Activated CD4-positive, alpha-beta T cell treated with anti-CD3 and anti-CD28 coated beads, Interleukin-2, amount 10 ng/mL, durations not matched to agents 7 days and 5 days (primary cell): ENCODE measurements around the gene GRIK5. TPM values are rescaled to one million over a fixed set of nuclear protein-coding genes. Genes with fewer than 3 reads are reported as not detected.
"Not testable (repeated sequence)": the region's sequence is repeated elsewhere in the genome, so short reads cannot be mapped to it uniquely, and the experiment has no call there.

ENCODE experiments used
- CTCF ChIA-PET: fragments of 350-600 bp; sonication (Branson Sonifier 250); formaldehyde crosslinking; loops from one replicate; lab custom pipeline; 2021; ENCODE audit warnings: antibody characterized with exemption; lab: Charles Lee
- POLR2A ChIA-PET: fragments of 350-600 bp; sonication (Branson Sonifier 250); formaldehyde crosslinking; loops from one replicate; lab custom pipeline; 2021; ENCODE audit warnings: antibody characterized with exemption; lab: Charles Lee
- DNase-seq: peaks from one replicate; pipeline ENCODE4 v3.0.0-alpha.2; 2020
- H3K27ac Mint-ChIP-seq: one replicate; pipeline ENCODE4 v1.8.0; 2021; ENCODE audit warnings: mild to moderate bottlenecking, moderate library complexity, mixed read lengths
- H3K27me3 Mint-ChIP-seq: one replicate; pipeline ENCODE4 v1.8.0; 2021; ENCODE audit warnings: mixed read lengths
- H3K36me3 Mint-ChIP-seq: one replicate; pipeline ENCODE4 v1.8.0; 2021; ENCODE audit warnings: low read depth, mixed read lengths
- H3K4me1 Mint-ChIP-seq: one replicate; pipeline ENCODE4 v1.8.0; 2021; ENCODE audit warnings: mixed read lengths
- H3K4me3 Mint-ChIP-seq: one replicate; pipeline ENCODE4 v1.8.0; 2021; ENCODE audit warnings: mild to moderate bottlenecking, moderate library complexity, mixed read lengths
- H3K9me3 Mint-ChIP-seq: one replicate; pipeline ENCODE4 v1.8.0; 2021; ENCODE audit warnings: mixed read lengths
- total RNA-seq, 2 experiments: library from RNA; stranded (reverse); gene quantifications; one replicate each; pipeline ENCODE4 v1.2.3, GENCODE V29; 2021

GRIK5 gene
- total RNA-seq, 2 experiments from 2014 or later = 0.65 to 0.79 TPM

DNA sequence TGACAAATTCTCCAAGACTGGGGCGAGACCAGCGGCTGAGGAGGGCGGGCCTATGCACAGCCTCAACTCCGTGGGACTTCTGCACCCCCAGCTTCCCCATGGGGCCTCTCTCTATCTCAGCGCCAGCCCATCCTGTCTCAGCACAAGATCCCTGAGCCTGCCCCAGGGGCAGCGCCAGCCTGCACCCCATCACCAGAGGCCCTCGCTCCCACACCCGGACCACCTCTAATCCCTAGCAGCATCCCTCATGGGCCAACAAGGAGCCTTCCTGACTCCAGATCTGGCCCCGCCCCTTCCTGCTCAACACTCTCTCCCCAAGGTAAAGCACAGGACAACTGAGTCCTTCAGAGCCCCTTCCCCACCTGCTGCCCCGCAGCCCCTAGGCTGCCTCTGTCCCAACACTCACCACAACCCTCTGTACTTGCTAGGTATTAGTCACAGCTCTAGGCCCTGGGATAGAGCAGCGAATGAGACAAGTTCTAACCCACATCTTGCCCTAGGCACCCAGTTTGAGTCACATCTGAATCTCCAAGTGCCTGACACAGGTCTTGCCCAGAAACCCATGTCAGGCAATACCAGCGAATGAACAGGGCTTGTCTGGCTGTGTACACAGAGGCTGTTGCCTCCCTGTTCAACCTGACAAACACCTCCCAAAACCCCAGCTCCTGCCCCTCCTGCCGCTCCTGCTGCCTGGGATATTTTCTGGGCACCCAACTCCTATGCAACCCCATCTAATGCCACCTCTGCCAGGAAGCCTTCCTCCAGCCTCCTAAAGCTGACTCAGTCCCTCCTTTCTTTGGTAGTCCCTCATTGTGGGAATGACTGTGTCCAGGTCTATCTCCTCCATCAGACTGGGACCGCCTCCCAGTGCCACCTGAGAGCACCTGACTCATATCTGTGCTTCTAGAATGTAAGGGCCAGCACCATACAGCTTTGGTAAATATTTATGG, 18.6 kb downstream of the GRIK5 start:
- Mint-ChIP-seq H3K9me3 (no peaks in the 10 kb centered on the region), H3K4me3 (no peak overlapping the region), H3K4me1 (peaks cover 18% of the 10 kb centered on the region), H3K36me3 (no peaks in the 10 kb centered on the region), H3K27ac (peak overlapping the region; percentile 14), H3K27me3 (no peaks in the 10 kb centered on the region)
- no peak for DNase-seq
- ChIA-PET CTCF (interaction anchor here (0.8 to 1.6 kb wide), 4 partner anchors 13 to 22 kb away, joined by 3 to 5 read pairs (median 4); no protein-coding TSS in a partner anchor), POLR2A (no interaction called here)

- Mint-ChIP-seq H3K36me3 (no peaks in the 10 kb centered on the region), H3K27ac (peak overlapping the region; percentile 66), H3K9me3 (no peaks in the 10 kb centered on the region), H3K27me3 (no peaks in the 10 kb centered on the region), H3K4me1 (peaks cover 18% of the 10 kb centered on the region), H3K4me3 (peak overlapping the region; percentile 17)
- CTCF ChIA-PET = interaction anchor here (1.2 to 1.3 kb wide), 2 partner anchors 14 to 104 kb away, joined by 3 to 4 read pairs; no protein-coding TSS in a partner anchor
- POLR2A ChIA-PET = no interaction called here
- peak; percentile 39 for DNase-seq
These were observed 21.0 kb downstream of the GRIK5 start for GRCh38 chr19:42048992-42049391.

GRCh38 chr19:42045575-42045974, 24.4 kb downstream of the GRIK5 start:
- Mint-ChIP-seq H3K36me3 (no peaks in the 10 kb centered on the region), H3K9me3 (no peaks in the 10 kb centered on the region), H3K27ac (no peak overlapping the region), H3K4me3 (no peak overlapping the region), H3K4me1 (peaks cover 8% of the 10 kb centered on the region), H3K27me3 (no peaks in the 10 kb centered on the region)
- no peak for DNase-seq
- POLR2A ChIA-PET = no interaction called here
- CTCF ChIA-PET = interaction anchor here (0.8 to 2.3 kb wide), 2 partner anchors 11 to 14 kb away, joined by 3 to 8 read pairs; no protein-coding TSS in a partner anchor

- Mint-ChIP-seq H3K27me3 (no peaks in the 10 kb centered on the region), H3K9me3 (no peaks in the 10 kb centered on the region), H3K4me1 (no peaks in the 10 kb centered on the region), H3K4me3 (no peak overlapping the region), H3K36me3 (no peaks in the 10 kb centered on the region), H3K27ac (no peak overlapping the region)
- no peak for DNase-seq
- ChIA-PET CTCF (interaction anchor here (0.5 to 1.1 kb wide), 5 partner anchors 8 to 194 kb away, joined by 3 to 6 read pairs (median 4); no protein-coding TSS in a partner anchor), POLR2A (no interaction called here)
These were observed 27.4 kb downstream of the GRIK5 start for GRCh38 chr19:42042455-42043170.

DNA sequence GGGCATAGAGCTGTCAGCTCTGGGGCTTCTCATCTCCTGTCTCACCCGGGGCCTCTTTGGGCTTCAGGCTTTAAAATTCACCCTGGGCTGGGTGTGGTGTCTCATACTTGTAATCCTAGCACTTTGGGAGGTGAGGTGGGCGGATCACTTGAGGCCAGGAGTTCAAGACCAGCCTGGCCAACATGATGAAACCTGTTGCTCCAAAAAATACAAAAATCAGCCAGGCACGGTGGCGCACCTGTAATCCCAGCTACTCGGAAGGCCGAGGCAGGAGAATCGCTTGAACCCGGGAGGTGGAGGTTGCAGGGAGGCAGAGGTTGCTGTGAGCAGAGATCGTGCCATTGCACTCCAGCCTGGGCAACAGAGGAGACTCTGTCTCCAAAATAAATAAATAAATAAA, 29.5 kb downstream of the GRIK5 start:
- H3K4me1 Mint-ChIP-seq, H3K27me3 Mint-ChIP-seq, H3K4me3 Mint-ChIP-seq, H3K27ac Mint-ChIP-seq, DNase-seq, H3K36me3 Mint-ChIP-seq, H3K9me3 Mint-ChIP-seq, POLR2A ChIA-PET: not testable (repeated sequence)
- CTCF ChIA-PET = interaction anchor here (1.2 kb wide), 1 partner anchor 10 kb away, joined by 3 read pairs; no protein-coding TSS in a partner anchor

GRCh38 chr19:42040031-42040430, 30.0 kb downstream of the GRIK5 start:
- Mint-ChIP-seq H3K4me1 (peaks cover 1% of the 10 kb centered on the region), H3K36me3 (no peaks in the 10 kb centered on the region), H3K27me3 (no peaks in the 10 kb centered on the region), H3K9me3 (no peaks in the 10 kb centered on the region), H3K4me3 (no peak overlapping the region), H3K27ac (no peak overlapping the region)
- ChIA-PET POLR2A (no interaction called here), CTCF (interaction anchor here (0.6 to 1.2 kb wide), 2 partner anchors 9 to 26 kb away, joined by 3 to 4 read pairs; no protein-coding TSS in a partner anchor)
- no peak for DNase-seq

- H3K9me3 Mint-ChIP-seq = no peaks in the 10 kb centered on the region
These were observed 31.3 kb downstream of the GRIK5 start for GRCh38 chr19:42038666-42039065.

DNA sequence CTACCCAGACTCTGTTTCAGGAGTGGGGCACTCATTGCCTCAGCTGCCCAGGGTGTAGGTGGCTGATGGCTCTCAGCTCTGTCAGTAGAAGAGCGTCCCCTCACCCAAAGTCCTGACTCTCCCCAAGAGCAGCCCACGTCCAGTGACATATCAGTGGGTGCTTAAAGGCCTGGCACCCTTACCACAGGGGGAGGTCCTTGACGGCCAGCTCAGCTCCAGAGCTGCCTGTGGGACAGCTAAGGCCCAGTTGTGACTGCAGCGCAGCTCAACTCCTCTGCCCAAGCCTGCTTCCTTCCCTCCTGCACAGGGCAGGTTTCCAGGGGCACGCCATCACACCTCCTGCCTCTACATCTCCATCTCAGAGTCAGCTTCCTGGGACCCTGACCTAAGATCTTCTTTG, 32.4 kb downstream of the GRIK5 start:
- Mint-ChIP-seq H3K4me3 (no peak overlapping the region), H3K36me3 (no peaks in the 10 kb centered on the region), H3K4me1 (peaks cover 8% of the 10 kb centered on the region), H3K9me3 (no peaks in the 10 kb centered on the region), H3K27me3 (peaks cover 3% of the 10 kb centered on the region), H3K27ac (no peak overlapping the region)
- ChIA-PET CTCF (no interaction called here), POLR2A (no interaction called here)
- DNase-seq = no peak

More at GRCh38 chr19:42038666-42039065, 31.3 kb downstream of the GRIK5 start:
- Mint-ChIP-seq H3K27me3 (no peaks in the 10 kb centered on the region), H3K36me3 (no peaks in the 10 kb centered on the region), H3K4me3 (no peak overlapping the region), H3K4me1 (peaks cover 8% of the 10 kb centered on the region), H3K27ac (no peak overlapping the region)
- ChIA-PET CTCF (interaction anchor here (0.6 to 1.3 kb wide), 2 partner anchors 13 to 155 kb away, joined by 3 to 4 read pairs; no protein-coding TSS in a partner anchor), POLR2A (no interaction called here)
- DNase-seq = no peak

DNA sequence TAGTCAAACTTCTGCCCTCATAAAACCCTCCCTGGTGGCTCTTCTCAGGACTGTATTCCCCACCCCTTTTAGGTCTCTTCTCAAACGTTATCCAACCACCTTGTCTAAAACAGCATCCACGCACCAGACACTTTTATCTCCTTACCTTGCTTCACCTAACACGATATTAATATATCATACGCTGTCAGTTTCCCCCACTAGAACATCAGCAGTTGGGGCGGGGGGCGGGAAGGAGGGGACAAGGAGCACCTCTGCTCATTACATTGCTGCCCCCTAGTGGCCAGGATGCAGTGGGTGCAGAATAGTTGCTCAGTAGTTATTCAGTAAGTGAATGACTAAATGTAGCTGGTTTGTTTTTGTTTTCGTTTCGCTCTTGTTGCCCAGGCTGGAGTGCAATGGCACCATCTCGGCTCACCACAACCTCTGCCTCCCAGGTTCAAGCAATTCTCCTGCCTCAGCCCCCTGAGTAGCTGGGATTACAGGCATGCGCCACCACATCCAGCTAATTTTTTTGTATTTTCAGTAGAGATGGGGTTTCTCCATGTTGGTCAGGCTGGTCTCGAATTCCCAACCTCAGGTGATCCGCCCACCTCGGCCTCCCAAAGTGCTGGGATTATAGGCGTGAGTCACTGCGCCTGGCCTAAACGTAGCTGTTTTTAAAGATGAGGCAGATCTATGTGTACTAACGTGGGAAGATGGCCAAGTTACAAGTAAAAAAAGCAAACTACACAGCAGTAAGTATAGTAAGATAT, 35.2 kb downstream of the GRIK5 start:
- peak; percentile 79 for DNase-seq
- H3K27me3 Mint-ChIP-seq = peaks cover 12% of the 10 kb centered on the region
- H3K36me3 Mint-ChIP-seq, H3K27ac Mint-ChIP-seq, H3K4me3 Mint-ChIP-seq, H3K9me3 Mint-ChIP-seq, H3K4me1 Mint-ChIP-seq, POLR2A ChIA-PET: not testable (repeated sequence)
- CTCF ChIA-PET = interaction anchor here (0.6 to 1.4 kb wide), 8 partner anchors 8 to 175 kb away, joined by 3 to 8 read pairs (median 4); partner anchors contain the start of genes RPS19 and ZNF574

- no peaks in the 10 kb centered on the region for H3K36me3 Mint-ChIP-seq
- H3K4me1 Mint-ChIP-seq = peaks cover 8% of the 10 kb centered on the region
- no peak overlapping the region for H3K4me3 Mint-ChIP-seq
- no peak for DNase-seq
- ChIA-PET CTCF (no interaction called here), POLR2A (no interaction called here)
- H3K27me3 Mint-ChIP-seq = peaks cover 15% of the 10 kb centered on the region
- H3K27ac Mint-ChIP-seq = no peak overlapping the region
- no peaks in the 10 kb centered on the region for H3K9me3 Mint-ChIP-seq
These were observed 36.6 kb downstream of the GRIK5 start for GRCh38 chr19:42033413-42033812.

- DNase-seq = no peak
- Mint-ChIP-seq H3K27ac (no peak overlapping the region), H3K27me3 (peaks cover 15% of the 10 kb centered on the region), H3K9me3 (no peaks in the 10 kb centered on the region), H3K4me3 (no peak overlapping the region), H3K4me1 (peaks cover 8% of the 10 kb centered on the region), H3K36me3 (no peaks in the 10 kb centered on the region)
- CTCF ChIA-PET = no interaction called here
- POLR2A ChIA-PET = no interaction called here
These were observed 37.6 kb downstream of the GRIK5 start for GRCh38 chr19:42032431-42032830.
